Loucy (cell line): ENCODE measurements around the gene DCK.

Source experiments
- H2AFZ ChIP-seq: fragments of 200-600 bp; sonication (generic); 2 replicates; pipeline ENCODE4 v1.6.0; 2016; ENCODE audit warnings: antibody characterized with exemption, mild to moderate bottlenecking, low read length, moderate library complexity
- H3F3A ChIP-seq: fragments of 200-600 bp; 2 replicates; pipeline ENCODE4 v1.6.0; 2016; ENCODE audit warnings: antibody characterized with exemption, low read depth, mild to moderate bottlenecking
- H3K27me3 ChIP-seq: fragments of 200-600 bp; sonication (generic); 2 replicates; pipeline ENCODE4 v1.6.1; 2014; ENCODE audit warnings: low read length, mild to moderate bottlenecking; ENCODE audit not compliant: insufficient read depth, poor library complexity, severe bottlenecking
- H3K36me3 ChIP-seq: fragments of 200-600 bp; sonication (generic); 2 replicates; pipeline ENCODE4 v1.6.1; 2016; ENCODE audit warnings: low read length; ENCODE audit not compliant: insufficient read depth
- H3K4me1 ChIP-seq: fragments of 200-600 bp; sonication (generic); 2 replicates; pipeline ENCODE4 v1.5.1; 2014; ENCODE audit warnings: low read length, mild to moderate bottlenecking; ENCODE audit not compliant: insufficient read depth, poor library complexity, severe bottlenecking
- H3K4me2 ChIP-seq: fragments of 200-600 bp; sonication (generic); 2 replicates; pipeline ENCODE4 v1.6.0; 2014; ENCODE audit warnings: antibody characterized with exemption, low read length, low read depth, mild to moderate bottlenecking; ENCODE audit not compliant: poor library complexity, severe bottlenecking
- H3K4me3 ChIP-seq: fragments of 200-600 bp; sonication (generic); 2 replicates; pipeline ENCODE4 v1.5.1; 2014; ENCODE audit warnings: low read length, mild to moderate bottlenecking, mixed read lengths; ENCODE audit not compliant: poor library complexity, severe bottlenecking
- H3K79me2 ChIP-seq: fragments of 200-600 bp; sonication (generic); 2 replicates; pipeline ENCODE4 v1.6.1; 2014; ENCODE audit warnings: low read length; ENCODE audit not compliant: insufficient read depth
- H3K9ac ChIP-seq: fragments of 200-600 bp; sonication (generic); 2 replicates; pipeline ENCODE4 v1.6.0; 2014; ENCODE audit warnings: mild to moderate bottlenecking, low read depth, low read length, moderate library complexity; ENCODE audit not compliant: poor library complexity, severe bottlenecking
- H3K9me2 ChIP-seq: fragments of 200-600 bp; sonication (generic); replicated peaks from 2 replicates; pipeline ENCODE4 v1.6.1; 2016; ENCODE audit warnings: low read depth, low read length, mixed read lengths
- H3K9me3 ChIP-seq: fragments of 200-600 bp; sonication (generic); 2 replicates; pipeline ENCODE4 v1.6.1; 2014; ENCODE audit warnings: mild to moderate bottlenecking, antibody characterized with exemption, low read length, low read depth; ENCODE audit not compliant: insufficient read depth
- H4K20me1 ChIP-seq: fragments of 200-600 bp; sonication (generic); 2 replicates; pipeline ENCODE4 v1.6.0; 2014; ENCODE audit warnings: antibody characterized with exemption, low read length, mild to moderate bottlenecking; ENCODE audit not compliant: insufficient read depth, poor library complexity, severe bottlenecking
- EZH2phosphoT487 ChIP-seq: fragments of 200-600 bp; IDR thresholded peaks from 2 replicates; pipeline ENCODE4 v1.6.1; 2018; ENCODE audit warnings: antibody characterized with exemption, mild to moderate bottlenecking, moderate library complexity, borderline replicate concordance
- TF ChIP-seq, protein P1 (sequence below): fragments of 200-600 bp; sonication (generic); conservative IDR thresholded peaks from 2 replicates; pipeline ENCODE4 v1.5.1; 2014; ENCODE audit warnings: mild to moderate bottlenecking, antibody characterized with exemption, low read length

Gene DCK

DNA sequence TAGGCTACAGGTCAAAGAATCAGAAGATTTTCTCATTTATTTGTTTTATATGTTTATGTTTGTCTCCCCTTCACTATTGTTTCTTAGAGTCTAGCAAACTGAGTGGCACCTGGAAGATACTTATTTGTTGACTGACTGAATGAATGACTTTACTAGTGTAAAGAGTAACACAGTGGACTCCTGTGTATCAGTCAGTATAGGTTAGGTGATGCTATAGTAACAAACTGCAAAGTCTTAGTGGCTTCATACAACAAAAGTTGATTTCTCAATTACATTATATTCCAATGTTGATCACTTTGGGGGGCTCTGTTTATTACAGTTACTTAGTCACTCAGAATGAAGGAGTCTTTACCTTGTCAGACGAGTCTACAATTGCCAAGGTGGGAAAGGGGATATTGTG lies 76.6 kb downstream of the DCK start:
- Histone ChIP-seq H4K20me1 (no peaks in the 10 kb centered on the region), H3K4me2 (no peak overlapping the region), H3K79me2 (no peaks in the 10 kb centered on the region), H3K4me1 (no peaks in the 10 kb centered on the region), H2AFZ (no peak overlapping the region), H3K9me3 (no peaks in the 10 kb centered on the region), H3K36me3 (no peaks in the 10 kb centered on the region), H3F3A (no peaks in the 10 kb centered on the region), H3K9me2 (no peaks in the 10 kb centered on the region), H3K27me3 (no peaks in the 10 kb centered on the region), H3K4me3 (no peak overlapping the region), H3K9ac (no peak overlapping the region)
- no peak for TF ChIP-seq EZH2phosphoT487
- TF ChIP-seq, protein P1, sequence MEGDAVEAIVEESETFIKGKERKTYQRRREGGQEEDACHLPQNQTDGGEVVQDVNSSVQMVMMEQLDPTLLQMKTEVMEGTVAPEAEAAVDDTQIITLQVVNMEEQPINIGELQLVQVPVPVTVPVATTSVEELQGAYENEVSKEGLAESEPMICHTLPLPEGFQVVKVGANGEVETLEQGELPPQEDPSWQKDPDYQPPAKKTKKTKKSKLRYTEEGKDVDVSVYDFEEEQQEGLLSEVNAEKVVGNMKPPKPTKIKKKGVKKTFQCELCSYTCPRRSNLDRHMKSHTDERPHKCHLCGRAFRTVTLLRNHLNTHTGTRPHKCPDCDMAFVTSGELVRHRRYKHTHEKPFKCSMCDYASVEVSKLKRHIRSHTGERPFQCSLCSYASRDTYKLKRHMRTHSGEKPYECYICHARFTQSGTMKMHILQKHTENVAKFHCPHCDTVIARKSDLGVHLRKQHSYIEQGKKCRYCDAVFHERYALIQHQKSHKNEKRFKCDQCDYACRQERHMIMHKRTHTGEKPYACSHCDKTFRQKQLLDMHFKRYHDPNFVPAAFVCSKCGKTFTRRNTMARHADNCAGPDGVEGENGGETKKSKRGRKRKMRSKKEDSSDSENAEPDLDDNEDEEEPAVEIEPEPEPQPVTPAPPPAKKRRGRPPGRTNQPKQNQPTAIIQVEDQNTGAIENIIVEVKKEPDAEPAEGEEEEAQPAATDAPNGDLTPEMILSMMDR: no peak

DNA sequence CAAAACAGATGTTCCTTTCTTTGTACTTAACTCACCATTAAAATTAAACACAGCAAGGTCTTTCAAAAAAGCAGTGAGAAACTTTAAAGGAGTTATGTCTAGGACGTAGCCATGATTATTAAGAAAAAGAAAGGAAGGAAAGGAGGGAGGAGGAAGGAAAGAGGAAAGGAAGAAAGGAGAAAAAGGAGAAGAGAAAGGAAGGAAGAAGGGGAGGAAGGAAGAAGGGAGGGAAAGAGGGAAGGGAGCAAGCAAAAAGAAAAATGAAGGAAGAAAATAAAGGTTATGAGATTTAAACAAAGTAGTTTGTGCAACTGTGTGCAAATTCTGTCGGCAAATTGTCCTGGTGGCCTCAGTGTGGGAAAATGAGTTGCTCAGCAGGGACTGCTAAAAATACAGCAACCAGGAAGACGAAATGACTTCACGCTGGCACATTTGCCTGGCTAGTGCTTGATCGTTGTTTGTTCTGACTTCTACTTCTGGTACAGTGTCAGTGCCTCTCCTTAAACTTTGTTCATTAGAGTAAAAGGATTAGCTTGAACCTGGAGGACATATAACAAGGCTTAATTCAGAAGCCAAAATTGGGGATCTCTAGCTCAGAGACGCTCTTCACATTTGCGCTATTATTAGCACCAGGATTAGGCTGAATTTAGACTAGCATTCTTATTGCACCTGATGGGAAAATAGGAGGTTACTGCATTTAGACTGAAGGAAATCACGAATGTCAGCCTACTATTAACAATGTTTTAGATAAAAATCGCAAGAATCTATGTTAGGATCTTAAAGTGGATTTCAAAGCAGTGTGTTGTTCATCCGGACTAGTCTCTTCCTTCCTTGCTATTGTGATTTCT lies 81.2 kb downstream of the DCK start:
- no peak overlapping the region for H3K4me2 ChIP-seq
- no peak overlapping the region for H3K9ac ChIP-seq

More for the DNA sequence above, 81.2 kb downstream of the DCK start:
- Histone ChIP-seq H3K79me2 (no peaks in the 10 kb centered on the region), H4K20me1 (no peaks in the 10 kb centered on the region), H3K4me3 (no peak overlapping the region), H3K36me3 (no peaks in the 10 kb centered on the region), H2AFZ (peak overlapping the region; percentile 30; the same call in 1 of the 2 replicates), H3K9me3 (no peaks in the 10 kb centered on the region), H3K4me1 (no peaks in the 10 kb centered on the region), H3K27me3 (no peaks in the 10 kb centered on the region), H3K9me2 (no peaks in the 10 kb centered on the region), H3F3A (no peaks in the 10 kb centered on the region)
- TF ChIP-seq, protein P1: no peak
- no peak for TF ChIP-seq EZH2phosphoT487
